Endothelial cell of umbilical vein (primary cell): ENCODE data around the gene MALSU1. TPM values are rescaled to one million over a fixed set of nuclear protein-coding genes. Genes with fewer than 3 reads are reported as not detected.

Experiments
- BruUV-seq: library from RNA; stranded (reverse); fragments of 400-500 nt; replicated peaks from 2 replicates; lab custom pipeline; 2021; lab: Mats Ljungman, UMichigan
- CTCF ChIA-PET: fragments of 300-600, 350-600 bp; sonication (Branson Sonifier 250); formaldehyde crosslinking; loops from one replicate; lab custom pipeline; 2021; ENCODE audit warnings: antibody characterized with exemption, inconsistent platforms; lab: Charles Lee
- POLR2A ChIA-PET: fragments of 300-600, 350-600 bp; sonication (Branson Sonifier 250); formaldehyde crosslinking; loops from one replicate; lab custom pipeline; 2021; ENCODE audit warnings: antibody characterized with exemption, inconsistent platforms; lab: Charles Lee
- DNase-seq: peaks from one replicate; pipeline ENCODE4 v3.0.0-alpha.2; 2011; ENCODE audit warnings: low read depth, low spot score
- FAIRE-seq: peaks from 2 replicates; lab custom pipeline; 2011; peaks lifted over from hg19 to GRCh38; lab: Jason Lieb, UNC
- H2AFZ ChIP-seq: 2 replicates; pipeline ENCODE4 v1.6.0; 2012; ENCODE audit warnings: low read depth, low read length, control low read depth, inconsistent platforms
- H3K27ac ChIP-seq: 2 replicates; pipeline ENCODE4 v1.5.1; 2011; ENCODE audit warnings: low read depth, mild to moderate bottlenecking, control low read depth, low read length, moderate library complexity; ENCODE audit not compliant: insufficient read depth
- H3K27me3 ChIP-seq, 2 experiments: 2 replicates each; pipeline versions ENCODE4 v1.6.0 to v1.6.1; 2011; ENCODE audit warnings: low read length in 2 of 2, mixed read lengths in 1 of 2; ENCODE audit not compliant: control insufficient read depth in 2 of 2, insufficient read depth in 2 of 2
- H3K36me3 ChIP-seq, 2 experiments: 2 replicates in 1 of 2; 3 replicates in 1 of 2; pipeline ENCODE4 v1.5.1; 2011; ENCODE audit warnings: low read length in 2 of 2, mild to moderate bottlenecking in 1 of 2, moderate library complexity in 1 of 2; ENCODE audit not compliant: control insufficient read depth in 2 of 2, insufficient read depth in 2 of 2; ENCODE audit errors: extremely low read depth in 1 of 2
- H3K4me1 ChIP-seq: 3 replicates; pipeline ENCODE4 v1.5.1; 2011; ENCODE audit warnings: mild to moderate bottlenecking, low read length; ENCODE audit not compliant: control insufficient read depth, insufficient read depth; ENCODE audit errors: extremely low read depth
- H3K4me2 ChIP-seq: 2 replicates; pipeline ENCODE4 v1.6.1; 2011; ENCODE audit warnings: low read length, control low read depth, mixed read lengths; ENCODE audit not compliant: insufficient read depth
- H3K4me3 ChIP-seq, 3 experiments: fragments of 200-600 bp in 1 of 3; sonication (generic), shearing (Covaris generic) in 1 of 3; replicated peaks in 1 of 3; 2 replicates each; pipeline ENCODE4 v1.5.1; 2011 to 2016; ENCODE audit warnings: control low read depth in 3 of 3, low read length in 3 of 3, mild to moderate bottlenecking in 2 of 3, inconsistent platforms in 1 of 3, low read depth in 1 of 3, moderate library complexity in 1 of 3; ENCODE audit not compliant: insufficient read depth in 1 of 3
- H3K79me2 ChIP-seq: 2 replicates; pipeline ENCODE4 v1.6.0; 2012; ENCODE audit warnings: low read length, inconsistent platforms; ENCODE audit not compliant: control insufficient read depth, insufficient read depth
- H3K9ac ChIP-seq: replicated peaks from 2 replicates; pipeline ENCODE3; 2011; ENCODE audit warnings: low read length, control low read depth; ENCODE audit not compliant: insufficient read depth; ENCODE audit errors: extremely low read depth
- H3K9me1 ChIP-seq: replicated peaks from 3 replicates; pipeline ENCODE4 v1.6.0; 2011; ENCODE audit warnings: mild to moderate bottlenecking, low read length; ENCODE audit not compliant: control insufficient read depth, insufficient read depth; ENCODE audit errors: extremely low read depth
- H3K9me3 ChIP-seq: replicated peaks from 2 replicates; pipeline ENCODE4 v1.5.1; 2012; ENCODE audit warnings: low read length, inconsistent platforms; ENCODE audit not compliant: control insufficient read depth, insufficient read depth
- H4K20me1 ChIP-seq: replicated peaks from 2 replicates; pipeline ENCODE3; 2011; ENCODE audit warnings: mild to moderate bottlenecking, low read length; ENCODE audit not compliant: control insufficient read depth, insufficient read depth; ENCODE audit errors: extremely low read depth
- EZH2 ChIP-seq: IDR thresholded peaks from 2 replicates; pipeline ENCODE4 v1.6.1; 2012; ENCODE audit warnings: borderline replicate concordance, low read depth, mild to moderate bottlenecking, moderate library complexity, low read length, inconsistent platforms; ENCODE audit not compliant: severe bottlenecking
- FOS ChIP-seq: IDR thresholded peaks from 2 replicates; pipeline ENCODE4 v1.6.1; 2011; ENCODE audit warnings: mild to moderate bottlenecking, low read length, moderate library complexity, borderline replicate concordance; ENCODE audit not compliant: insufficient read depth
- GATA2 ChIP-seq: IDR thresholded peaks from 2 replicates; pipeline ENCODE4 v1.7.0; 2011; ENCODE audit warnings: low read depth, mild to moderate bottlenecking, moderate library complexity, mixed read lengths, low read length; ENCODE audit not compliant: insufficient read length, insufficient read depth
- JUN ChIP-seq: IDR thresholded peaks from 2 replicates; pipeline ENCODE4 v1.6.1; 2011; ENCODE audit warnings: borderline replicate concordance, low read depth; ENCODE audit not compliant: insufficient read length, insufficient read depth
- MAX ChIP-seq: IDR thresholded peaks from 2 replicates; pipeline ENCODE4 v1.6.1; 2011; ENCODE audit not compliant: insufficient read depth, insufficient read length
- POLR2AphosphoS5 ChIP-seq: IDR thresholded peaks from 2 replicates; pipeline ENCODE4 v1.6.1; 2012; ENCODE audit warnings: low read depth, mild to moderate bottlenecking, control low read depth, low read length, moderate library complexity; ENCODE audit not compliant: insufficient read depth
- dilution Hi-C: fragments of 300-500 bp; cut with MboI; formaldehyde crosslinking; loops from one replicate; pipeline ENCODE4 v1.15.0; 2019; ENCODE audit warnings: low sequenced_read_pairs; ENCODE audit not compliant: extremely low pct_ligation_motif_present
- intact Hi-C: fragments of 100-400 bp; cut with micrococcal nuclease; formaldehyde crosslinking; loops from one replicate; pipeline ENCODE4 v1.10.0; 2022
- polyA plus RNA-seq, 4 experiments: library from polyadenylated mRNA; depleted of rRNA in 3 of 4; stranded (reverse) in 3 of 4; unstranded in 1 of 4; fragments of >200 nt; gene quantifications; 2 replicates each; pipeline versions ENCODE4 v1.2.1 to v1.2.3, GENCODE V29; 2011 to 2012; ENCODE audit warnings: missing spikeins in 1 of 4
- total RNA-seq: library from RNA; stranded (reverse); gene quantifications from 2 replicates; pipeline ENCODE4 v1.2.3, GENCODE V29; 2021

MALSU1 gene
- total and polyA plus RNA-seq, 2 donors (not counting 3 experiments of a cell fraction or from before 2014, with no cell fraction given), result 62.6 to 68.0 TPM

GRCh38 chr7:23332910-23333612, 33.9 kb downstream of the MALSU1 start:
- H3K36me3 ChIP-seq, result peaks cover 6 to 22% of the 10 kb centered on the region in 2 experiments
- no peak overlapping the region for H2AFZ ChIP-seq
- H3K9ac ChIP-seq, result peak overlapping the region; percentile 66
- ChIA-PET POLR2A (interaction anchor here (0.6 kb wide), 1 partner anchor 191 kb away, joined by 3 read pairs; no protein-coding TSS in a partner anchor), CTCF (interaction anchor here (0.9 to 3.0 kb wide), 4 partner anchors 15 to 55 kb away, joined by 5 to 11 read pairs (median 8); no protein-coding TSS in a partner anchor)
- H3K4me1 ChIP-seq, result peaks cover 46% of the 10 kb centered on the region
- DNase-seq (peak; percentile 82), FAIRE-seq (no peak)
- peak overlapping the region; percentile 93 for H3K27ac ChIP-seq
- no peak overlapping the region for H3K4me3 ChIP-seq
- no peaks in the 10 kb centered on the region for H3K9me1 ChIP-seq
- H3K4me2 ChIP-seq, result peak overlapping the region; percentile 62
- TF ChIP-seq JUN (no peak), FOS (no peak), EZH2 (no peak)
- no peaks in the 10 kb centered on the region for H3K9me3 ChIP-seq
- no peaks in the 10 kb centered on the region for H3K27me3 ChIP-seq
- dilution Hi-C loops, result no loop called here
- no TSS peak for BruUV-seq
- H4K20me1 ChIP-seq, result no peaks in the 10 kb centered on the region
- H3K79me2 ChIP-seq, result peaks cover 58% of the 10 kb centered on the region
- intact Hi-C loops, result no loop called here

- BruUV-seq, result no TSS peak
- H3K9ac ChIP-seq, result peak overlapping the region; percentile 66
- no peaks in the 10 kb centered on the region for H4K20me1 ChIP-seq
- peaks cover 46% of the 10 kb centered on the region for H3K4me1 ChIP-seq
- intact Hi-C loops (loop anchor here (1.0 to 2.0 kb wide), 6 partner anchors 14 to 137 kb away; partner anchors contain the start of genes IGF2BP3 and MALSU1), dilution Hi-C loops (no loop called here)
- H3K36me3 ChIP-seq, result peaks cover 6 to 23% of the 10 kb centered on the region in 2 experiments
- ChIA-PET POLR2A (interaction anchor here (1.1 to 1.3 kb wide), 2 partner anchors 10 to 16 kb away, joined by 4 to 6 read pairs; no protein-coding TSS in a partner anchor), CTCF (interaction anchor here (0.6 to 3.0 kb wide), 10 partner anchors 10 to 69 kb away, joined by 3 to 11 read pairs (median 6); no protein-coding TSS in a partner anchor)
- H3K27me3 ChIP-seq, result no peaks in the 10 kb centered on the region
- FAIRE-seq (peak; percentile 79), DNase-seq (peak; percentile 76)
- H3K9me1 ChIP-seq, result no peaks in the 10 kb centered on the region
- peaks cover 54% of the 10 kb centered on the region for H3K79me2 ChIP-seq
- H3K27ac ChIP-seq, result peak overlapping the region; percentile 93
- no peak overlapping the region for H2AFZ ChIP-seq
- H3K9me3 ChIP-seq, result no peaks in the 10 kb centered on the region
- H3K4me3 ChIP-seq, result no peak overlapping the region
- TF ChIP-seq GATA2 (no peak), FOS (peak; percentile 60), POLR2AphosphoS5 (peak; percentile 18), JUN (peak; percentile 39), MAX (no peak)
- peak overlapping the region; percentile 62 for H3K4me2 ChIP-seq
Observed at GRCh38 chr7:23333671-23334246, 34.6 kb downstream of the MALSU1 start.
